MM.1S (cell line): Measurements from ENCODE around the gene CLEC16A.

ENCODE experiments used
- DNase-seq: peaks from one replicate; pipeline ENCODE4 v3.0.0-alpha.2; 2015
- H2AFZ ChIP-seq: fragments of 300-600 bp; sonication (generic); 2 replicates; pipeline ENCODE4 v1.6.0; 2016; ENCODE audit warnings: antibody characterized with exemption, low read length
- H3F3A ChIP-seq: fragments of 300-600 bp; sonication (generic); 2 replicates; pipeline ENCODE4 v1.6.1; 2016; ENCODE audit warnings: mild to moderate bottlenecking, antibody characterized with exemption, low read length, moderate library complexity, mixed read lengths; ENCODE audit not compliant: insufficient read depth
- H3K27ac ChIP-seq: fragments of 300-600 bp; sonication (generic); 2 replicates; pipeline ENCODE4 v1.5.1; 2016; ENCODE audit warnings: mild to moderate bottlenecking, low read length
- H3K27me3 ChIP-seq: fragments of 300-600 bp; sonication (generic); replicated peaks from 2 replicates; pipeline ENCODE4 v1.6.0; 2016; ENCODE audit warnings: low read length; ENCODE audit not compliant: insufficient read depth
- H3K36me3 ChIP-seq: fragments of 300-600 bp; sonication (generic); replicated peaks from 2 replicates; pipeline ENCODE4 v1.6.1; 2016; ENCODE audit warnings: mild to moderate bottlenecking, low read length, mixed read lengths; ENCODE audit not compliant: insufficient read depth
- H3K4me1 ChIP-seq: fragments of 300-600 bp; sonication (generic); 2 replicates; pipeline ENCODE4 v1.6.1; 2016; ENCODE audit warnings: low read length, mixed read lengths
- H3K4me2 ChIP-seq: fragments of 300-600 bp; sonication (generic); 2 replicates; pipeline ENCODE4 v1.6.0; 2016; ENCODE audit warnings: low read depth, low read length
- H3K4me3 ChIP-seq: fragments of 300-600 bp; sonication (generic); 2 replicates; pipeline ENCODE4 v1.5.1; 2016; ENCODE audit warnings: low read length, mixed read lengths
- H3K79me2 ChIP-seq: fragments of 300-600 bp; sonication (generic); 2 replicates; pipeline ENCODE4 v1.6.1; 2016; ENCODE audit warnings: mixed run types, low read length, mixed read lengths
- H3K9ac ChIP-seq: fragments of 300-600 bp; sonication (generic); 2 replicates; pipeline ENCODE4 v1.6.1; 2016; ENCODE audit warnings: low read length, mixed read lengths
- H3K9me2 ChIP-seq: fragments of 300-600 bp; sonication (generic); replicated peaks from 2 replicates; pipeline ENCODE4 v1.6.1; 2016; ENCODE audit warnings: mild to moderate bottlenecking, low read length, mixed read lengths; ENCODE audit not compliant: insufficient read depth
- H3K9me3 ChIP-seq: fragments of 300-600 bp; sonication (generic); replicated peaks from 2 replicates; pipeline ENCODE4 v1.6.1; 2016; ENCODE audit warnings: mild to moderate bottlenecking, low read length, mixed read lengths; ENCODE audit not compliant: insufficient read depth
- H4K20me1 ChIP-seq: fragments of 300-600 bp; sonication (generic); 2 replicates; pipeline ENCODE4 v1.6.1; 2016; ENCODE audit warnings: mild to moderate bottlenecking, low read length, moderate library complexity, mixed read lengths; ENCODE audit not compliant: insufficient read depth
- EZH2 ChIP-seq: fragments of 300-600 bp; sonication (generic); optimal IDR thresholded peaks from 2 replicates; pipeline ENCODE3; 2017; ENCODE audit warnings: low read depth, mild to moderate bottlenecking, antibody characterized with exemption, low read length, mixed read lengths
- EZH2phosphoT487 ChIP-seq: fragments of 300-600 bp; sonication (generic); IDR thresholded peaks from 2 replicates; pipeline ENCODE4 v1.6.1; 2018; ENCODE audit warnings: antibody characterized with exemption, low read length
- TF ChIP-seq, protein P1 (sequence below): fragments of 300-600 bp; sonication (generic); IDR thresholded peaks from 2 replicates; pipeline ENCODE4 v1.5.1; 2016; ENCODE audit warnings: antibody characterized with exemption, low read length, mixed read lengths

CLEC16A gene

GRCh38 chr16:11051879-11052808 lies 107.8 kb downstream of the CLEC16A start:
- H3K36me3 ChIP-seq: no peaks in the 10 kb centered on the region
- no peak overlapping the region for H3K9ac ChIP-seq
- H3K4me3 ChIP-seq: no peak overlapping the region
- H3K27me3 ChIP-seq: no peaks in the 10 kb centered on the region
- H3K4me2 ChIP-seq: no peak overlapping the region
- H4K20me1 ChIP-seq: no peaks in the 10 kb centered on the region
- no peak overlapping the region for H2AFZ ChIP-seq
- DNase-seq: no peak
- no peak for TF ChIP-seq EZH2phosphoT487
- TF ChIP-seq, protein P1, sequence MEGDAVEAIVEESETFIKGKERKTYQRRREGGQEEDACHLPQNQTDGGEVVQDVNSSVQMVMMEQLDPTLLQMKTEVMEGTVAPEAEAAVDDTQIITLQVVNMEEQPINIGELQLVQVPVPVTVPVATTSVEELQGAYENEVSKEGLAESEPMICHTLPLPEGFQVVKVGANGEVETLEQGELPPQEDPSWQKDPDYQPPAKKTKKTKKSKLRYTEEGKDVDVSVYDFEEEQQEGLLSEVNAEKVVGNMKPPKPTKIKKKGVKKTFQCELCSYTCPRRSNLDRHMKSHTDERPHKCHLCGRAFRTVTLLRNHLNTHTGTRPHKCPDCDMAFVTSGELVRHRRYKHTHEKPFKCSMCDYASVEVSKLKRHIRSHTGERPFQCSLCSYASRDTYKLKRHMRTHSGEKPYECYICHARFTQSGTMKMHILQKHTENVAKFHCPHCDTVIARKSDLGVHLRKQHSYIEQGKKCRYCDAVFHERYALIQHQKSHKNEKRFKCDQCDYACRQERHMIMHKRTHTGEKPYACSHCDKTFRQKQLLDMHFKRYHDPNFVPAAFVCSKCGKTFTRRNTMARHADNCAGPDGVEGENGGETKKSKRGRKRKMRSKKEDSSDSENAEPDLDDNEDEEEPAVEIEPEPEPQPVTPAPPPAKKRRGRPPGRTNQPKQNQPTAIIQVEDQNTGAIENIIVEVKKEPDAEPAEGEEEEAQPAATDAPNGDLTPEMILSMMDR: no peak
- TF ChIP-seq EZH2: no peak
- no peaks in the 10 kb centered on the region for H3K4me1 ChIP-seq
- H3F3A ChIP-seq: no peaks in the 10 kb centered on the region
- H3K9me2 ChIP-seq: no peaks in the 10 kb centered on the region
- H3K9me3 ChIP-seq: no peaks in the 10 kb centered on the region
- no peak overlapping the region for H3K27ac ChIP-seq
- no peaks in the 10 kb centered on the region for H3K79me2 ChIP-seq

DNA sequence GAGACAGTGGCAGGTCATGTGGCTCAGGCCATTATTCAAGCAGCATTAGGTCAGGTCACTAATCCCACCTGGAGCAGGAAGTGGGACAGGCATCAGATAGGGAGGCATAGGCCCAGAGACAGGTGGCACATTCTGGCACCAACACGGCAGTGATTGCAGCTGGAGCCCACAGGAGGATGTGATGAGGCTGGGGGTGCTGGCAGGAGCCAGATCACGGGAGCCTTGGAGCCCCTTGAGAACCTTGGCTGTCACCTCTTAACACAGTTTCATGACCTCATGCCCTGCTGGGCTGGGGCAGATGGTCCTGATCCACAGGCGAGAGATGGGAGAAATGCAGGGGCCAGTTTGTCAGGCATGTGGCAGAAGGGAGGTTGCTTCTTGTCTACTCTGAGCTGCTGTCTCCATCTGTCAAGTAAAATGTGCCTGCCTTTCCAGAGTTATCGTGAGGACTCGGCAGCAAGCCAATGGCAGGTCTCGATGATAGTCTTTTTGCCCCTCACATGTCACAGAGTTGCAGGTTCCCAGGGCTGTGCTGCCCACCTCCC lies 109.6 kb downstream of the CLEC16A start:
- no peak for DNase-seq
- Histone ChIP-seq H4K20me1 (no peaks in the 10 kb centered on the region), H3K4me2 (no peak overlapping the region), H3K4me1 (no peaks in the 10 kb centered on the region), H3K9me3 (no peaks in the 10 kb centered on the region), H3K9ac (no peak overlapping the region), H2AFZ (no peak overlapping the region), H3K79me2 (no peaks in the 10 kb centered on the region), H3K36me3 (no peaks in the 10 kb centered on the region), H3K9me2 (no peaks in the 10 kb centered on the region), H3K27ac (no peak overlapping the region), H3F3A (no peaks in the 10 kb centered on the region), H3K27me3 (no peaks in the 10 kb centered on the region), H3K4me3 (no peak overlapping the region)
- TF ChIP-seq, protein P1: no peak
- no peak for TF ChIP-seq EZH2
- TF ChIP-seq EZH2phosphoT487: no peak

DNA sequence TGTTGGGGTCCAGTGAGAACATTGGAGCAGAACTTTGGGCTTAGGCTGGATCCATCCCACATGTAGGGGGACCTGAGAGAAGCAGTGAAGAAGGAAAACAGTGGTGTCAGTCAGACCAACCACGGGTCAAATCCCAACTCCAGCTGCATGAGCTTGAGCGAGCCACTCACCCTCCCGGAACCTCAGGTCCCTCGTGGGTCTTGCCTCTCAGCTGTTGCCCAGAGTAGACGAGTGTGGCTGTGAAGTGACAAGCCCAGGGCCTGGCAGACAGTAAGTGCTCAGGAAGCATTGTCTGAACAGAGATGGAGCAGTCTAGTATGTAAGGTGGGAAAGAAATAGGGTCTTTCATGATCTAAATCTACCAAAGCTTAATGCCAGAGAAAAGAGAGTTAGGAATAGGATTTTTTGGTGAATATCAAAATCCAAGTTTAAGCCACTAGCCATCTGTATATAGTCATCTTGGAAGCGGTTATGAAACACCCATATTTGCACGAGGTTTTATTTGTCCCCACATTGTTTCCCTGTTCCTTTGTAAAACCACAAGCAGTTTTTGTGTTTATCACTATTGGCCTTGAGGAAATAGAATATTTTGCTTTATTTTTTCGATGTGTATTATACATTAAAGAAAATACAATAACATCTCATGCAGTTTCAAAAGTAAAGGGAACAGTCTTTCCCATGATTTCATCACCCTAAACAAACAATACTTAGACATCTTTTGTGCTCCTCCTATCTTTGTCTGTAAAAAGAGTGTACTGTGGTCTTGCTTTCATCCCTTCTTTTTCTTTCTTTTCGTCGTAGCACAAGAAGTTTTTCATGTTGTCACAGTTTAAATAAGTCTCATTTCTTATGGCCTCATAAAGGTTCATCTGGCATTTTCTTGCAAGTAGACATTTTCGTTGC lies 112.0 kb downstream of the CLEC16A start:
- Histone ChIP-seq H3K27me3 (no peaks in the 10 kb centered on the region), H4K20me1 (no peaks in the 10 kb centered on the region), H3K27ac (no peak overlapping the region), H3K36me3 (no peaks in the 10 kb centered on the region; the same call in 1 of the 2 replicates), H3K4me1 (no peaks in the 10 kb centered on the region), H3K9me3 (no peaks in the 10 kb centered on the region), H2AFZ (no peak overlapping the region), H3K9ac (no peak overlapping the region), H3K4me3 (no peak overlapping the region), H3K79me2 (no peaks in the 10 kb centered on the region), H3K4me2 (no peak overlapping the region), H3K9me2 (no peaks in the 10 kb centered on the region), H3F3A (no peaks in the 10 kb centered on the region)
- TF ChIP-seq, protein P1: no peak
- TF ChIP-seq EZH2 (no peak), EZH2phosphoT487 (no peak)
- DNase-seq: no peak
